ENCODE measurements around the gene GABPA.

Gene GABPA

GRCh38 chr21:25791319-25791718 is 56.5 kb downstream of the GABPA start:
- no peaks in the 10 kb centered on the region for H3K9me3 ChIP-seq (ENCODE audit: insufficient read depth, low read length, severe bottlenecking)
- H3K27ac ChIP-seq (ENCODE audit: low read length) = no peak overlapping the region
- H3K4me2 ChIP-seq (ENCODE audit: insufficient read depth, low read length) = no peak overlapping the region
- DNase-seq = no peak
- TF ChIP-seq EZH2 (IDR thresholded peaks at IDR 0.05; ENCODE audit: borderline replicate concordance, low read depth, low read length, severe bottlenecking) = no peak
- no peaks in the 10 kb centered on the region for H4K20me1 ChIP-seq (ENCODE audit: insufficient read depth, low read length)
- H3K27me3 ChIP-seq (ENCODE audit: insufficient read depth, low read length, poor library complexity) = no peaks in the 10 kb centered on the region
- H3K9ac ChIP-seq (ENCODE audit: low read depth, low read length) = no peak overlapping the region
- no peak overlapping the region for H2AFZ ChIP-seq (ENCODE audit: low read depth, low read length)
- no peaks in the 10 kb centered on the region for H3K79me2 ChIP-seq (ENCODE audit: insufficient read depth, low read length)
- H3K4me3 ChIP-seq (ENCODE audit: low read depth in 1 of 2, low read length in 2 of 2) = no peak overlapping the region
- H3K36me3 ChIP-seq (ENCODE audit: insufficient read depth, low read length) = no peaks in the 10 kb centered on the region
- ATAC-seq (ENCODE audit: insufficient read depth, low read depth) = no peak
- peaks cover 10% of the 10 kb centered on the region for H3K4me1 ChIP-seq (ENCODE audit: insufficient read depth, low read length)

- no peak overlapping the region for H3K4me2 ChIP-seq (ENCODE audit: insufficient read depth, low read length)
- DNase-seq = peak; percentile 74
- no peak overlapping the region for H3K9ac ChIP-seq (ENCODE audit: low read depth, low read length)
Measured at GRCh38 chr21:25801217-25802014, 66.6 kb downstream of the GABPA start.

GRCh38 chr21:25806060-25806459 is 71.3 kb downstream of the GABPA start:
- TF ChIP-seq CTCF (IDR thresholded peaks at IDR 0.05; ENCODE audit: borderline replicate concordance, extremely low read depth, low read length, poor library complexity, severe bottlenecking) = no peak
- TF ChIP-seq EZH2 (IDR thresholded peaks at IDR 0.05; ENCODE audit: borderline replicate concordance, low read depth, low read length, severe bottlenecking) = no peak
- ATAC-seq (ENCODE audit: insufficient read depth, low read depth) = no peak
- Histone ChIP-seq H3K4me1 (ENCODE audit: insufficient read depth, low read length) (no peaks in the 10 kb centered on the region), H3K4me3 (ENCODE audit: low read depth in 1 of 2, low read length in 2 of 2) (no peak overlapping the region), H3K27ac (ENCODE audit: low read length) (no peak overlapping the region), H3K79me2 (ENCODE audit: insufficient read depth, low read length) (no peaks in the 10 kb centered on the region), H3K36me3 (ENCODE audit: insufficient read depth, low read length) (no peaks in the 10 kb centered on the region), H2AFZ (ENCODE audit: low read depth, low read length) (no peak overlapping the region), H3K4me2 (ENCODE audit: insufficient read depth, low read length) (no peak overlapping the region), H4K20me1 (ENCODE audit: insufficient read depth, low read length) (no peaks in the 10 kb centered on the region), H3K27me3 (ENCODE audit: insufficient read depth, low read length, poor library complexity) (no peaks in the 10 kb centered on the region), H3K9me3 (ENCODE audit: insufficient read depth, low read length, severe bottlenecking) (no peaks in the 10 kb centered on the region), H3K9ac (ENCODE audit: low read depth, low read length) (no peak overlapping the region)
- DNase-seq = no peak

More at GRCh38 chr21:25801217-25802014, 66.6 kb downstream of the GABPA start:
- Histone ChIP-seq H4K20me1 (ENCODE audit: insufficient read depth, low read length) (no peaks in the 10 kb centered on the region), H3K36me3 (ENCODE audit: insufficient read depth, low read length) (no peaks in the 10 kb centered on the region), H3K9me3 (ENCODE audit: insufficient read depth, low read length, severe bottlenecking) (no peaks in the 10 kb centered on the region), H3K4me3 (ENCODE audit: low read depth in 1 of 2, low read length in 2 of 2) (no peak overlapping the region), H3K27ac (ENCODE audit: low read length) (no peak overlapping the region), H2AFZ (ENCODE audit: low read depth, low read length) (no peak overlapping the region), H3K4me1 (ENCODE audit: insufficient read depth, low read length) (no peaks in the 10 kb centered on the region), H3K79me2 (ENCODE audit: insufficient read depth, low read length) (no peaks in the 10 kb centered on the region), H3K27me3 (ENCODE audit: insufficient read depth, low read length, poor library complexity) (no peaks in the 10 kb centered on the region)
- TF ChIP-seq CTCF (IDR thresholded peaks at IDR 0.05; ENCODE audit: borderline replicate concordance, extremely low read depth, low read length, poor library complexity, severe bottlenecking) (peak; percentile 82), EZH2 (IDR thresholded peaks at IDR 0.05; ENCODE audit: borderline replicate concordance, low read depth, low read length, severe bottlenecking) (no peak)
- ATAC-seq (ENCODE audit: insufficient read depth, low read depth) = peak; percentile 96

GRCh38 chr21:25807191-25807590 is 72.4 kb downstream of the GABPA start:
- H3K9me3 ChIP-seq (ENCODE audit: insufficient read depth, low read length, severe bottlenecking) = no peaks in the 10 kb centered on the region
- TF ChIP-seq EZH2 (IDR thresholded peaks at IDR 0.05; ENCODE audit: borderline replicate concordance, low read depth, low read length, severe bottlenecking) = no peak
- TF ChIP-seq CTCF (IDR thresholded peaks at IDR 0.05; ENCODE audit: borderline replicate concordance, extremely low read depth, low read length, poor library complexity, severe bottlenecking) = no peak
- no peaks in the 10 kb centered on the region for H4K20me1 ChIP-seq (ENCODE audit: insufficient read depth, low read length)
- no peaks in the 10 kb centered on the region for H3K36me3 ChIP-seq (ENCODE audit: insufficient read depth, low read length)
- no peak for DNase-seq
- no peak overlapping the region for H3K4me3 ChIP-seq (ENCODE audit: low read depth in 1 of 2, low read length in 2 of 2)
- H3K27ac ChIP-seq (ENCODE audit: low read length) = no peak overlapping the region
- H3K4me1 ChIP-seq (ENCODE audit: insufficient read depth, low read length) = no peaks in the 10 kb centered on the region
- no peak overlapping the region for H3K9ac ChIP-seq (ENCODE audit: low read depth, low read length)
- no peaks in the 10 kb centered on the region for H3K27me3 ChIP-seq (ENCODE audit: insufficient read depth, low read length, poor library complexity)
- no peak overlapping the region for H3K4me2 ChIP-seq (ENCODE audit: insufficient read depth, low read length)
- no peak for ATAC-seq (ENCODE audit: insufficient read depth, low read depth)
- H2AFZ ChIP-seq (ENCODE audit: low read depth, low read length) = no peak overlapping the region
- no peaks in the 10 kb centered on the region for H3K79me2 ChIP-seq (ENCODE audit: insufficient read depth, low read length)

All from DND-41 (cell line).